Measurements from ENCODE around the gene COL16A1. TPM values are rescaled to one million over a fixed set of nuclear protein-coding genes. Genes with fewer than 3 reads are reported as not detected.

COL16A1 gene
- total and polyA plus RNA-seq, 2 of the 13 experiments (the other 11 are each of a cell fraction or from before 2014, with no cell fraction given): 4.3 to 12.2 TPM

GRCh38 chr1:31633117-31633516 is 70.7 kb downstream of the COL16A1 start:
- Histone ChIP-seq H3K4me2 (ENCODE audit: low read depth, low read length) (no peak overlapping the region), H3K79me2 (ENCODE audit: insufficient read depth, low read length) (peaks cover 21% of the 10 kb centered on the region), H2AFZ (ENCODE audit: low read length) (no peak overlapping the region), H4K20me1 (ENCODE audit: insufficient read depth, low read length) (no peaks in the 10 kb centered on the region), H3K27me3 (ENCODE audit: control insufficient read depth in 1 of 2, insufficient read depth in 2 of 2, low read length in 2 of 2) (no peaks in the 10 kb centered on the region), H3K4me1 (ENCODE audit: insufficient read depth, low read length) (no peaks in the 10 kb centered on the region), H3K9me3 (ENCODE audit: low read length) (no peaks in the 10 kb centered on the region), H3K4me3 (replicated peaks in 1 of 3; ENCODE audit: insufficient read depth in 1 of 3, low read depth in 2 of 3, low read length in 3 of 3) (no peak overlapping the region), H3K27ac (ENCODE audit: extremely low read length, insufficient read depth, low read length) (no peak overlapping the region), H3K9ac (ENCODE audit: insufficient read depth, low read depth, low read length) (no peak overlapping the region), H3K36me3 (replicated peaks in 1 of 2; ENCODE audit: control insufficient read depth in 1 of 2, insufficient read depth in 2 of 2, low read length in 2 of 2) (peaks cover 28 to 58% of the 10 kb centered on the region in 2 experiments)
- BruUV-seq (replicated peaks): no TSS peak
- DNase-seq (ENCODE audit: low spot score): peak; percentile 24
- 56% methylated on average over 4 of the region's 4 CpGs for WGBS (ENCODE audit: low lambda C conversion rate)
- peak; percentile 72 for ATAC-seq
- ChIA-PET CTCF (ENCODE audit: low intra/inter-chr PET ratio, low total read pairs) (interaction anchor here (1.1 kb wide), 1 partner anchor 69 kb away, joined by 3 read pairs; no protein-coding TSS in a partner anchor), POLR2A (interaction anchor here (1.0 kb wide), 1 partner anchor 12 kb away, joined by 3 read pairs; the partner anchor contains the start of gene PEF1)
- peak; percentile 63 for FAIRE-seq
- in situ Hi-C loops (cut with HindIII; ENCODE audit: extremely low pct_ligation_motif_present, low pct_unique_long_range_greater_than_20kb): no loop called here
- intact Hi-C loops (cut with micrococcal nuclease; ENCODE audit: unreplicated experiment): no loop called here
- TF ChIP-seq PITX1 (CRISPR knock-in tag; IDR thresholded peaks at IDR 0.05) (no peak), HNF1A (IDR thresholded peaks at IDR 0.05; ENCODE audit: low read depth) (no peak), HNF1A (CRISPR knock-in tag; IDR thresholded peaks at IDR 0.05; ENCODE audit: borderline replicate concordance) (no peak), MTA1 (CRISPR knock-in tag; IDR thresholded peaks at IDR 0.05; ENCODE audit: borderline replicate concordance) (no peak), ZFX (CRISPR knock-in tag; IDR thresholded peaks at IDR 0.05; ENCODE audit: low read depth) (peak; percentile 69; the same call in 1 of the 2 replicates), GPN1 (CRISPR knock-in tag; IDR thresholded peaks at IDR 0.05; ENCODE audit: borderline replicate concordance) (no peak), ZNF430 (CRISPR knock-in tag; IDR thresholded peaks at IDR 0.05) (no peak), ZNF501 (CRISPR knock-in tag; IDR thresholded peaks at IDR 0.05) (no peak), SRF (IDR thresholded peaks at IDR 0.05; ENCODE audit: low read depth, low read length) (no peak), SETDB1 (CRISPR knock-in tag; IDR thresholded peaks at IDR 0.05; ENCODE audit: borderline replicate concordance) (no peak), ZNF609 (CRISPR knock-in tag; IDR thresholded peaks at IDR 0.05; ENCODE audit: borderline replicate concordance) (no peak), ZFY (CRISPR knock-in tag; IDR thresholded peaks at IDR 0.05) (peak; percentile 34; the same call in 1 of the 2 replicates), MAX (IDR thresholded peaks at IDR 0.05) (no peak), MEF2D (CRISPR knock-in tag; IDR thresholded peaks at IDR 0.05) (no peak), TARDBP (CRISPR knock-in tag; IDR thresholded peaks at IDR 0.05) (no peak), ZSCAN21 (CRISPR knock-in tag; IDR thresholded peaks at IDR 0.05; ENCODE audit: borderline replicate concordance) (no peak), SYNCRIP (IDR thresholded peaks at IDR 0.05; ENCODE audit: insufficient read depth, low read depth, low read length) (no peak)
